Measurements from ENCODE around the gene YY1AP1.

GRCh38 chr1:155646307-155646706 lies 42.3 kb downstream of the YY1AP1 start:
- no peak for TF ChIP-seq CTCF (IDR thresholded peaks at IDR 0.05)
- no peak for TF ChIP-seq POLR2A (IDR thresholded peaks at IDR 0.05)

All from right lobe of liver (tissue), 4 donors.